T-helper 1 cell treated with Interleukin-12 subunit alpha and Interleukin-12 subunit beta and Interleukin-4 antibody, amounts not matched to agents 30 ng/mL and 1 ng/mL, for 36 hours (primary cell): ENCODE data around the gene CTSC. TPM values are rescaled to one million over a fixed set of nuclear protein-coding genes. Genes with fewer than 3 reads are reported as not detected.

ENCODE experiments used
- intact Hi-C: fragments of 100-400 bp; cut with micrococcal nuclease; formaldehyde crosslinking; loops from one replicate; pipeline ENCODE4 v1.15.1; 2024
- total RNA-seq: library from RNA; stranded (reverse); gene quantifications from 2 replicates; pipeline ENCODE4 v1.2.3, GENCODE V29; 2022

The CTSC gene
- total RNA-seq, 1 donor from 2014 or later = 249 TPM

GRCh38 chr11:88353835-88354496 is 16.4 kb upstream of the CTSC start:
- intact Hi-C loops = loop anchor here (1.0 to 10.0 kb wide), 4 partner anchors 9 to 1269 kb away; no protein-coding TSS in a partner anchor

DNA sequence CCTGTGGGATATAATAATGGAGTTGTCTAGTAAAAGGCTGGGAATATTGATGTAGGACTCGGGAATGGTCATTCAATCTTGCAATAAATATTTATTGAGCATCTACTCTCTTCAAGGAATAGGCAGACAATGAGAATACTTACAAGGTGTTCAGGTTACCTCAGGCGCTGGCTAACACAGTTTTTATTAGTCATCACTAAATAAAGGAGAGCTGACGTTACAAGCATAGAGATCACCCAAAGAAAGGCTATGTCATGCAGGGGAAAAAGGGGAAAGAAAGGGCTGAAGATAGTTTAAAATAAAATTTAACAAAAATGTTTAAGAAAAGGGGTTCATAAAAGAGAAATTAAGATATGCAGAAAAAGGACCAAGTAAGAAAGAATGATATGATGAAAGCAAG is 15.8 kb upstream of the CTSC start:
- intact Hi-C loops = loop anchor here (1.0 to 10.0 kb wide), 3 partner anchors 10 to 1269 kb away; no protein-coding TSS in a partner anchor

DNA sequence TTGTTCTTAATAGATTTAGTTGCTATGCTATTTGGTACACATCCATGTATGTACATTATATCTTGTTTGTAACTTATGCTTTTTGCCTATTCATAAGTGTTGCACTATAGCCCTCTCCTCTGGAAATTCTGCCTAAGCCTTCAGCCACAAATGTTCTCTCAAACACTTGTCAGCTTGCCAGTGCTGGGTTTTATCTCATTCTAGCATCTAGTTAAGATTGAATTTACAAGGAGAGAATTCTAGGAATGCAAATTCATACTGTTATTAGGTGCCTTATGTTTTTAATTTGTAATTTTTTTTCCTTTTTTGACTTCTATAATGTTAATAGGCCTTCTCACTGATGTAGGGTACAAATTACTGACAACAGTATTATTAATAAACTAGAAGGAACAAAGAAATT is 14.6 kb upstream of the CTSC start:
- intact Hi-C loops = loop anchor here (10.0 kb wide), 2 partner anchors 493 to 1267 kb away; no protein-coding TSS in a partner anchor

- intact Hi-C loops = no loop called here
Measured at GRCh38 chr11:88348870-88349269, 11.3 kb upstream of the CTSC start.

DNA sequence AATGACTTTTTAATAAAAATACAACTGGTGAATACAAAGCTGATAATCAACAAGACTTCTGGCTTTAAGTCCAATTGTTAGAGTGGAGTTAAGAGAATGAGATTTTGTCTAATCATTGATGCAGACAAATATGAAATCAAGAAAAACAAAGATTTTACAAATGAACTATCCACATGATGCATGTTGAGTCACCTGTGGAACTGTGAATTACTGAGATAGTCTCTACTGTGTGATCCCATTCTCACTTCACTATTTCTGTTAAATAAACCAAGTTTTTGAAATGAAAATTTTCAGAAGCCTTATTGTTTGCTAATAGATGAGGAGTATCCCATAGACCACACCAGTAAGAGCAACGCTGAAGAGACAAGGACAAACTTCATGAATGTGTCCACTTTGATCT is 8.4 kb upstream of the CTSC start:
- intact Hi-C loops = no loop called here

DNA sequence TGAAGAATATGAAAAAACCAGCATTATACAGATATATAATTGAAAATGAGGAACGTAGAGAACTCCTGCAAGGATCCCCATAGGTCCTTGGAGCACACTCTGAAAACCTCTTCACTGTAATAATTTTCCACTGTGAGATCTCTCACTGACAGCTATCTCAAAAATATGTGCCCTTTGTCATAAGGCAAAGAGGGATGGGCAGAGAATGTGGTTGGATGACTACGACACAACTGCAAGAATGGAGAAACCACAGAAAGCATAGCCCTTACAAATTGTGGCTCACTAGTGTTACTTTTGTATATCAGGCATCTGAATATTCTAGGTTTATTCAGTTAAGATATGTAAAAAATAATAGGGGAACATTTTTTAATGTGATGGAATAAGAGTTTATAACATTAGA is 7.9 kb upstream of the CTSC start:
- intact Hi-C loops = no loop called here

DNA sequence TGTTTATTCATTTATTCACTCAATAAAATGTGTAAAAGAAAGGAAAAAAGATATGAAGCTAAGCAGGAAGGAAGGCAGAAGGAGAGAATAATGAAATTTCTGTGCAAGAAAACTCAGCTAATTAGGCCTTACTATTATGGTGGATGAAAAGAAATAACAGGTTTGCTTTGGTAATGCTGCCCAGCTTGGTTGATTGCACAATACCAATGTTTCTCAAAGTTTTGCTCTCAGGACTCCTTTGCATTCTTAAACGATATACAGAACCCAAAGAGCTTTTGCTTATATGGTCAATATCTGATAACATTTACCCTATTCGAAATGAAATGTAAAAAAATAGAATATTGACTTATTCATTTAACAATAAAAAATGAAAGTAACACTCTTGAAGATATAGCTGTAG is 7.3 kb upstream of the CTSC start:
- intact Hi-C loops = no loop called here

GRCh38 chr11:88341522-88342251 is 4.2 kb upstream of the CTSC start:
- intact Hi-C loops = no loop called here

- intact Hi-C loops = no loop called here
Measured at GRCh38 chr11:88340366-88340935, 2.9 kb upstream of the CTSC start.

- intact Hi-C loops = loop anchor here (1.0 to 10.0 kb wide), 15 partner anchors 16 to 1887 kb away; partner anchors contain the start of genes CHORDC1, PRSS23 and TMEM135
Measured at GRCh38 chr11:88337987-88338668, 592 bp upstream of the CTSC start.

DNA sequence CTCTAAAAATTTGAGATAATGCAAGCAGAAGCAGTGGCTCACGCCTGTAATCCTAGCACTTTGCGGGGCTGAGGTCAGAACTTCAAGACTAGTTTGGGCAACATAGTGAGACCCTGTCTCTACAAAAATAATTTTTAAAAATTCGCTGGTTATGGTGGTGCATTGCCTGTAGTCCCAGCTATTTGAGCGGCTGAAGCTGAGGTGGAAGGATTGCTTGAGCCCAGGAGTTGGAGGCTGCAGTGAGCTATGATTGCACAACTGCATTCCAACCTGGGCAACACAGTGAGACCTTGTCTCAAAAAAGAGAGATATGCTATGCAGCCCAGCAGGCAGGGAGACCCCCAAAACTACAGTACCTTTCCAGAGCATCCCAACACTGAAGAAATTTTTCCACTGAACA is 2.3 kb downstream of the CTSC start:
- intact Hi-C loops = loop anchor here (5.0 to 10.0 kb wide), 3 partner anchors 102 to 1890 kb away; partner anchors contain the start of genes CHORDC1 and PRSS23

DNA sequence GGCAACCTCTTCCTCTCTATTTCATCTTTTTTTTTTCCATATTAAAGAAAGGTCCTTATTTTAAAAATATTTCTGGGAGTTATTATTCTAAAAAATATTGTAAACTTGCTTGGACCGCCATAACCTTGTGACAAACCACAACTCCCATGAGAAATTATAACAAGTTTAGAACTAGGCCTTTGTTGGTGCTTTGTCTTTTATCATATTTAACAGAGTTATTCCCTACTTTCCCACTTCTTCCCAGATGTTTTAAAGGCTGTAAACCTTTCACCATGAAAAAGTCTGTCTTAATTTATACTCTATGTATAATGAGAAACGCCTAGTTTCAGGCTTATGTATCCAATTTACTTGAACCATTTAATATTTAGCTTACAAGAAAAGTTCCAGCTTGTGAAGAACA is 3.7 kb downstream of the CTSC start:
- intact Hi-C loops = loop anchor here (10.0 kb wide), 2 partner anchors 1529 to 1891 kb away; partner anchors contain the start of genes CHORDC1 and PRSS23

GRCh38 chr11:88332851-88333250 is 4.7 kb downstream of the CTSC start:
- intact Hi-C loops = loop anchor here (10.0 kb wide), 2 partner anchors 1528 to 1892 kb away; partner anchors contain the start of genes CHORDC1 and PRSS23

DNA sequence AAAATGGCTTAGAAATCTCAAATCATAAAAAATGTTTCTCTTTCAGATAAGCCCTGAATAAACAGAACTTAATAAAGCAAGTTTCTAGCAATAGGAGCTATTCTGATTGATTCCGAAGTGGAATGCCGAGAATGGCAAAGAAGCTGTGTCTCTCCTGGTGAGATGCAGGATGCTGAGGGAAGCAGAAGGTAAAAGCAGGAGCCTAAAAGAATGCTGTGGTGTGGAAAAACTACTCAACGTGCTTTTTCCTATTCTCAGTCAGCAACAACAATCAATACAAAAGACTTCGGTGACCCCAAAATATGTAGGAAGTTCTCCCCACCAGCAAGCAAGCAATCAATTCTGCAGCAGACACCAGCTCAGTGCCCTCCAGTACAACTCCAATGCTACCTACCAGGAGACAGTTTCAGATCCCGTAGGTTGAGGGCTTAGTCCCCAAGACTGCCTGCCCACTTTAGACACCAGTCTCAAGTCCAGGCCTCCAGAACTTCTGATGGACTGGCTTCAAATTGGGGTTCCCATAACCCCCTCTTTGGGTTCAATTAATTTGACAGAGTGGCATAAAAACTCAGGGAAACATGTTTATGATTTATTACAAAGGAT is 6.6 kb downstream of the CTSC start:
- intact Hi-C loops = loop anchor here (10.0 kb wide), 2 partner anchors 1526 to 1894 kb away; partner anchors contain the start of genes CHORDC1 and PRSS23

- intact Hi-C loops = loop anchor here (10.0 kb wide), 2 partner anchors 1525 to 1895 kb away; partner anchors contain the start of genes CHORDC1 and PRSS23
Measured at GRCh38 chr11:88329563-88330250, 7.8 kb downstream of the CTSC start.

DNA sequence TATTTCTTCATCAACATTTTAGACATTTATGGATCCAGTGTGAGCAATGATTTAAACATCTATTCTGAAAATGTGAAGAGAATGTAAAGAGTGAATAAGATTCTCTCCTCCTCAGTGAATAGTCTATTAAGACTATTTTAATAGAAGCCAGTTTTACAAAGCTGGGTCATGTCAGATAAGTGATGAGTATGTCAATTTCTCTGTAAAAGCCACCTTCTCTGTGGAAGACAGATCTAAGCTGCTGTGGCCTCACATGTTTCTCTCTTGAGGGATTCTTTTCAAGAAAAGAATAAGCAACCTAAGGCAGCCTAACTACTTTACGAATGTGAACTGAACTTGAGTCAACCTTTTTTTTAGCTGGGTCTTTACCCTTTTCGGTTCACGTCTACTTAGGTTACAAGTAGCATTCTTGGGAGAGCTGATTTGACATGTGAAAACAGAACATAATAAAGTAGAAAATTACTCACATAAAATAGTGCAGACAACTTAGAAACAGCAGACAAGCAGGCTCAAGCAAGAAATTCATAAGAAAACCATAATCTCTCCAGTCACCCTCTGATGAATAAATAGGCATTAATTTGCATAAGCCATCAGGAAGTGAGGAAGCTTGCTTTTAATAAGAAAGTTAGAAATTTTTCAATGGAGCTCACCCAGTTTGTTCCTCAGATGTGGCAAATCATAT is 9.9 kb downstream of the CTSC start:
- intact Hi-C loops = no loop called here

DNA sequence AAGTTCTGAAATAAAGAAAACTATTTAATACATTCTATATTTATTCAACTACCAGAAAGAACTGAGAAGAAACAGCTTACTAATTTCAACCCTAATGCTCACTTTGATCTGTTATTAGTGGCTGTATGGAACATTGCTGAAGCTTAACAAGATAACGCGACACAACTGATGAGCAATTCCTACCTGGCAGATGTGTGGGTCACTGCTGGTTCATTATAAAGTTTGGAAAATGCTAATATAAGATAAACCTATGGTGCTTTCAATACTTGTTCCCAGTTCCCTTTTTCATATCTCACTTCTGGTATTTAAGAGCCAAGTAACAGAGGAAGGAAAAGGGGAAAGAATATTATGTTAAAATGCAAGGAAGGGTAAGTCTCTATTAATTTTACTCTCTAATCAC is 10.5 kb downstream of the CTSC start:
- intact Hi-C loops = no loop called here

DNA sequence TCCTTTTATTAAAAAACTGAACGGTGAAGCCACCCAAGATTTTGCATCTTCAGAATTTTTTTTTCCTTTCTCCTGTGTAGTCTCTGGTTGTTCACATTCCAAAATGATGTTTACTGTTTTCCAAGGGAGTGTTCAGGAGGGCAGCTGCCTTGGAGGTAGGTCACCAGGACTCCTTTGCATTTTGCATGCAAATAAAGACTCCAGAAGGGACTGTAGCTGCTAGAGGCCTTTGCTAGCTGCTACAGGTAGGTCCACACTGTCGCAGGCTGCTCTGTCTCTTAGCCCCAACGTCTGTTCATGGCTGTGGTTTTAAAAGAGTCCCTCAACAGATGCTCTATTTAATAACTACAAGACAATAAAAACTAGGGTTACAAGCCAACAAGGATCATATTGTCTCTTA is 11.4 kb downstream of the CTSC start:
- intact Hi-C loops = no loop called here

GRCh38 chr11:88324562-88325345 is 12.8 kb downstream of the CTSC start:
- intact Hi-C loops = loop anchor here (1.0 kb wide), 2 partner anchors 12 kb away; no protein-coding TSS in a partner anchor
